Right ventricle myocardium superior (tissue), 1 donor: Measurements from ENCODE around the gene FDX2. TPM values are rescaled to one million over a fixed set of nuclear protein-coding genes. Genes with fewer than 3 reads are reported as not detected.
"Not testable (repeated sequence)": the region's sequence is repeated elsewhere in the genome, so short reads cannot be mapped to it uniquely, and the experiment has no call there.

Experiments
- ATAC-seq: fragments of 200-7000 bp; cut with Tn5 transposase; one replicate; pipeline ENCODE4 v1.9.1; 2020; ENCODE audit warnings: mild to moderate bottlenecking; ENCODE audit not compliant: poor library complexity
- DNase-seq: peaks from one replicate; pipeline ENCODE4 v3.0.0-alpha.2; 2020
- intact Hi-C: fragments of 100-400 bp; cut with DNase I; formaldehyde crosslinking; loops from one replicate; pipeline ENCODE4 v1.11.2; 2022
- long read RNA-seq: library from polyadenylated mRNA; unstranded; transcript quantifications from one replicate; pipeline ENCODE4 v2.0.0, GENCODE V29; 2021
- total RNA-seq: library from RNA; stranded (reverse); fragmentation: NEBNext Ultra II Directional; extraction: Animal tissue kit (Norgen Biotek cat#: 25700); gene quantifications from one replicate; pipeline ENCODE4 v1.2.1, GENCODE V29; 2021
- donor health status: DM: no; HTN: yes; CAD: no; lungs with severe emphysema.

Gene FDX2
- 19.8 TPM for total RNA-seq
- long read RNA-seq, transcript FDX2-202 (5 exons, 1,012 nt): major isoform, 13 of 23 reads
- long read RNA-seq, partial matches to known transcripts: 7 of 23 reads
- long read RNA-seq, other reads (novel, unspliced or antisense): 0 of 23 reads

DNA sequence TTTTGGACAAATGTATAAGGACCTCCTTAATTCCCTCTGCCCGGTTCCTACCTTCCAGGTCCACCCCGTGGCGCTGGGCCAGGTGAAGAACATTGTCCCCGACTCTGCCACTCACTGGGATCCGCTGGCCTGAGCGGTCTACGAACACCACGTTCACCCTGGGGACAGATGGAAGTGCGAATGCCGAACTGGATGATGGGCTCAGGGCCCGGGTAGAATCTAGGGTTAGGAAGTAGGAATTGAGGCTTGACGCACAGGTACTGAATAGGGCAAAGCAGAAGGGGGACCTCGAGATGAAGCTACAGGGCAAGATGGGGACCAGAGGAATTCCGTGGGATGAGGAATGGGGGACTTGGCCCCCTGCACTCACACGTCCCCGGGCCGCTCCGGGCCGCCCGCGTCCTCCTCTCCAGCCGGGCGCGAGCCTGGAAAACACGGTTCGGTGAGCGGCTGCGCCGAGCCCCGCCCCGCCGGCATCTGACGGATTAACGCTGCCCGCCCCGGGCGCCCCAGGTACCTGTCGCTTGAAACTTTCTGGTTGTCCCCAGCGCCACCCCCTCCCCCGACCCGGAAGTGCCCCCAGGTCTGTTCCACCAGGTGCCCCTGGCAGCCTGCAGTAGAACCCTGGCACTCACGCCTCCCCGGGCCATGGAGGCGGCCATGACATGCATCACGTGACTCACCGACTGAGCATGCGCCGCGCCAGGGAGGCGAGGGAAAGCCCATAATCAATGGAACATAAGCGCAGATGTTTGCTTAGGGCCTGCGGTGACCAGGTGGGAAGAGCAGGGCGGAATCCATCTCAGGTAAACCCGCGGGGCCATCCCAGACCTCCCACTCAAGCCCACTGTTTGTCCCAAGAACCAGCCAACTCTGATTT lies at the start of gene FDX2:
Gene FDX2 (minus strand): TSS at position 681 of the 880 bp plus-strand sequence. CDS start 19 bp downstream, at position 662.
- DNase-seq: peak; percentile 95
- ATAC-seq: peak; percentile 95
- intact Hi-C loops: no loop called here

DNA sequence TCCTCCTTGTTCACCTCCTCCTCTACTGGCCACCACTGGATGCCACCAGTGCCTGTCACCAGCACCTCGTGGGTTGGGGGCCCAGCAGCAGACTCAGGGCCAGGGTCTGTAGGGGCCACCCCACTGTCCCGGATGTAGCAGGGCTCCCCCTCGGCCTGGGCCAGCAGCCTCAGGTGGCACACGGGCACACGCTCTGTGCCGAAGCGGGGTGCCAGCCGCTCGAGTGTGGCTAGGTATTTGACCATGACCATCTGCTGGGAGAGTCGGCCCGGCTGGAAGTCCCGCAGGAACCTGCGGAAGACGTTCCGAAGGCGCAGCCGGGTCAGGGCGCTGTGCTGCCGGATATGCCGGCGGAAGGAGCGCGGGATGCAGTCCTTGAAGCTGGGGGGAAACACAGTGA lies 49.7 kb upstream of the FDX2 start:
- DNase-seq (no peak), ATAC-seq (no peak)
- intact Hi-C loops: no loop called here

GRCh38 chr19:10364644-10365043 lies 48.8 kb upstream of the FDX2 start:
- no peak for DNase-seq
- intact Hi-C loops: no loop called here
- peak; percentile 28 for ATAC-seq

- ATAC-seq: no peak
- intact Hi-C loops: no loop called here
Measured at GRCh38 chr19:10363789-10364281, 48.0 kb upstream of the FDX2 start.

GRCh38 chr19:10362259-10362658 lies 46.4 kb upstream of the FDX2 start:
- no peak for DNase-seq
- no peak for ATAC-seq
- intact Hi-C loops: no loop called here

More at GRCh38 chr19:10363789-10364281, 48.0 kb upstream of the FDX2 start:
- DNase-seq: no peak

GRCh38 chr19:10361569-10362011 lies 45.8 kb upstream of the FDX2 start:
- DNase-seq (no peak), ATAC-seq (no peak)
- intact Hi-C loops: no loop called here

DNA sequence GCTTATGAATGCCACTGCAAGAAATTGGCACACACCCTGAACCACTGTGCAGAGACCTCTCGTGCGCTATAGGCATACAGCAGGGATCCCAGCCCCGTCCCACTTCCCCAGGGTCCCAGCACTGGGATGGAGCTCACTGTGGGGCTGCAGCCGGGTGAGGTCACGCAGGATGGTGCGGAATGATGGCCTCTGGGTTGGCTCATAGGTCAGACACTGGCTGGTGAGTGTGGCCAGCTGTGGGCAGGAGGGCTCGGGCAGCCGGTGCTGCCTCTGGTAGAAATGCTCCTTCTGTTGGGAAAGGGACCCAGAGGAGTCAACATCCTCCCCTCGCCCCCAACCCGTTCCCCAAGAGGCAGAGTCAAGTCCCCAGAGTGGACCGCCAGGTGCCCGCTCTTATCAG lies 40.6 kb upstream of the FDX2 start:
- intact Hi-C loops: no loop called here
- no peak for DNase-seq
- no peak for ATAC-seq

GRCh38 chr19:10353793-10354391 lies 38.1 kb upstream of the FDX2 start:
- ATAC-seq (peak; percentile 90), DNase-seq (peak; percentile 90)
- intact Hi-C loops: no loop called here

DNA sequence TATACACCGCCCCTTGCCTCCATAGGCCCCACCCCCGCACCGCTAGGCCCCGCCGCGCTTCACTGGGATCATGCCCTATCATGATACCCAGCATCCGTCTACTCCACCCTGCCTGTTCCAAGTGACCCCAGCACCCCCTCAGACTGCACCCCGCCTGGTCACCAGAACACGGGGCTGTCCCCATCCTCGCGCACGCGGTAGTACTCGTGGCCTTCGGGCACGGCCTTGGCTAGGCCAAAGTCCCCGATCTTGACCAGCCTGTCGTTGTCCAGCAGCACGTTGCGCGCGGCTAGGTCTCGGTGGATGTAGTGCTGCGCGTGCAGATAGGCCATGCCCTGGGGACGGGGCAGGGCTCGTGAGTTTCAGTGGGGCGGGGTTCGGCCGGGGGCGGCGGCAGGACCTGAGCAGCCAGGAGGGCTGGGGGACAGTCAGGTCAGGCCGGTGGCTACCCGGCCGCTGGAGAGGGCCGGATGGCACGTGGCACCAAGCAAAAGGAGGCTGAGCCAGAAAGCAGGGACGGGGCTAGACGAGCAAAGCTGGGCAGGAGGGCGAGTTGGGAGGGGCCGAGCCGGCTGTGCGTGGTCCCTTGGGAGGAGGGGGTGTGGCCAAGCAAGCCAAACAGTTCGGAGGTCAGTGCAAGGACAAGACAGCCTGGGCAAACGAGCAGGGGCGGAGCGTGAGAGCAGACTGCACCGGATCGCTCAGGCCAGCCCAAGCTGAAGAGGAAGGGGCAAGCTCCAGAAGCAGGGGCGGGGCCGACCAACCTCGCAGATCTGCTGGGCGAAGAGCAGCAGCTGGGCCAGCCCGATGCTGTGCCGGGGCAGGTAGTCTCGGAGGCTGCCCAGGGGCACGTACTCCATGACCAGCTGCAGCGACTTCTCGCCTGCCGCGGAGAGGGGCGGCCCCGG lies 37.2 kb upstream of the FDX2 start:
- ATAC-seq (peak; percentile 86), DNase-seq (peak; percentile 89)
- intact Hi-C loops: no loop called here

DNA sequence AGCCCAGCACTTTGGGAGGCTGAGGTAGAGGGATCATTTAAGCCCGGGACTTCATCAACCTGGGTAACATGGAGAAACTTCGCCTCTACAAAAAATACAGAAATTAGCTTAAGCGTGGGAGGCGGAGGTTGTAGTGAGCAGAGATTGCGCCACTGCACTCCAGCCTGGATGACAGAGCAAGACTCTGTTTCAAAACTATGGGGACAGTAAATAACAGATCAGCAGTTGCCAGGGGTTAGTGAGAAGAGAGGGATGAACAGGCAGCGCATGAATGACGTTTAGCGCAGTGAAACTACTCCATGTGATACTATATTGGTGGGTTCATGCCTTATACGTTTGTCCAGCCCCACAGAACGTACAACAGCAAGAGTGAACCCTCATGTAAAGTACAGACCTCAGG lies 30.7 kb upstream of the FDX2 start:
- peak; percentile 60 for ATAC-seq
- intact Hi-C loops: no loop called here
- DNase-seq: peak; percentile 75

DNA sequence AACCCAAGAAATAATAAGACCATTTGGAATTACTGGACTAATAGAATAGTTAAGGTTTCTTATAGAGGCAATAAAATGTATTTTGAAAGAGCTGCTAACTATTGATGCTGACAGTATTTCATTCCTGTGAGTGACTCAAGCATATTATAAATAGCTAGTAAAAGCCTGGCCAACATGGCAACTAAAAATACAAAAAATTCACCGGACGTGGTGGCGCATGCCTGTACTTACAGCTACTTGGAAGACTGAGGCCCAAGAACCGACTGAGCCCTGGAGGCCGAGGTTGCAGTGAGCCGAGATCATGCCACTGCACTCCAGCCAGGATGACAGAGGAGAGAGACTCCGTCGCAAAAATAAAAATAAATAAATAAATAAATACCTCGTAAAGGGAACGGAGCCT lies 29.0 kb upstream of the FDX2 start:
- intact Hi-C loops: no loop called here
- ATAC-seq (no peak), DNase-seq (no peak)

GRCh38 chr19:10343495-10343894 lies 27.7 kb upstream of the FDX2 start:
- intact Hi-C loops: no loop called here
- DNase-seq (no peak), ATAC-seq (no peak)

DNA sequence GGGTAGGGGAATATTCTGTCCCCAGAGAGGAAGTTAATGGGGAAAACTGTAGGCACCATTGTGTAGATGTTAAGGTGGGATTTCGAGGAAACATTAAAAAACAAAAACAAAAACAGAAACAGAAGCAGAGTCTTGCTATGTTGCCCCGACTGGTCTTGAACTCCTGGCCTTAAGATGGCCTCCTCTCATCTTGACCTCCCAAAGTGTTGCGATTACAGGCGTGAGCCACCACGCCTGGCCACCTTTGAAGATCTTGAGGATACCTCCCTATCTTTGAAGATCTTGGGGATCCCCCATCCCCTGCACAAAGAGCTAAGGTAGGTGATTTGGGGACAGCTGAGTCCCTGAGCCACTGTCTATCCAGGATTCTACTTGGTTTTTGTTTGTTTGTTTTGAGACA lies 24.2 kb upstream of the FDX2 start:
- intact Hi-C loops: no loop called here
- ATAC-seq (no peak), DNase-seq (no peak)

DNA sequence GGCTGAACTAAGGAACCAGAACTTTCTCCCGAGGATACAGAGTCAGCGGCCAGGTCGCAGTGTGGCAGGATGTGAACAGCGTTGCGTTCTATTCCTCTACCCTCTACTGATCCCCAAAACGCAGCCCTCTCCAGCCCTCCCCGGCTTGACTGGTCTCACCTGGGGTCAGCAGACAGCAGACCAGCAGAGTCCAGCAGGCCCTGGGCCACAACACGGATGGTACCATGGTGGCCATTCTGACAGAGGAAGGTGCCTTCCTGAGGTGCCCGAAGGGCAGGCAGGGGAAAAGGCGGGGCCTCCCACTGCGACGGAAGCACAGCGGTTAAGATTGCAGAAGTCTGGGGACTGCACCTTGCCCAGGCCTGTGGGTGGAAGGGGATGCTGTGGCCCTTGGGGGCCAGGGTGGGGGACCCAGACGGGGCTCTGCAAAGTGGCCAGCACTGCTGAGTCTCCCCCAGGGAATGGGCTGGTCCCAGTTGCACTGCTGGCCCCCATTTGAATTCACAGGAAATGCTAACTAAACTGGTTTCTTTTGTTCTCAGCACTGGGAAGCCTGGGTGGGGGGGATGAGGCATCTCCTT lies 23.7 kb upstream of the FDX2 start, which contains the start of gene ICAM3:
Gene ICAM3 (minus strand): TSS at position 245 of the 581 bp plus-strand sequence. CDS start 10 bp downstream, at position 235.
- DNase-seq (peak; percentile 64), ATAC-seq (no peak)
- intact Hi-C loops: no loop called here

DNA sequence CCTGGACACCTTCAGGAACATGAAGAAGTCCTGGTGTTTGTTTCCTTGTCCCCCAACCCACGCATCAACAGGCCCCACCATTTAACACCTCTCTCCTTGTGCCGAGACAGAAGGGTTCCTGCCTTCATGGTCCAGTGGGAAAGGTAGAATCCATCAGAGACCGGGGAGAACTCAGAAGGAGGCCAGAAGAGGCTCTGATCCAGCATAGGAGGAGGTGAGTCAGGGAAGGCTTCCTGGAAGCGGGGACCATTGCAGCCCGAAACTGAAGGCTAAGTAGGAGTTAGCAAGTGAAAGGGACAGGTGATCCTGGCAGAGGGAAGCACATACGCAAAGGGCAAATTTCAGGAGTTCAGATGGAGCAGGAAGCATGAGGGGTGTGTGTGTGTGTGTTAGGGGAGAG lies 23.1 kb upstream of the FDX2 start:
- DNase-seq (no peak), ATAC-seq (no peak)
- intact Hi-C loops: no loop called here

GRCh38 chr19:10336725-10337124 lies 20.9 kb upstream of the FDX2 start:
- DNase-seq, ATAC-seq, intact Hi-C loops: not testable (repeated sequence)

DNA sequence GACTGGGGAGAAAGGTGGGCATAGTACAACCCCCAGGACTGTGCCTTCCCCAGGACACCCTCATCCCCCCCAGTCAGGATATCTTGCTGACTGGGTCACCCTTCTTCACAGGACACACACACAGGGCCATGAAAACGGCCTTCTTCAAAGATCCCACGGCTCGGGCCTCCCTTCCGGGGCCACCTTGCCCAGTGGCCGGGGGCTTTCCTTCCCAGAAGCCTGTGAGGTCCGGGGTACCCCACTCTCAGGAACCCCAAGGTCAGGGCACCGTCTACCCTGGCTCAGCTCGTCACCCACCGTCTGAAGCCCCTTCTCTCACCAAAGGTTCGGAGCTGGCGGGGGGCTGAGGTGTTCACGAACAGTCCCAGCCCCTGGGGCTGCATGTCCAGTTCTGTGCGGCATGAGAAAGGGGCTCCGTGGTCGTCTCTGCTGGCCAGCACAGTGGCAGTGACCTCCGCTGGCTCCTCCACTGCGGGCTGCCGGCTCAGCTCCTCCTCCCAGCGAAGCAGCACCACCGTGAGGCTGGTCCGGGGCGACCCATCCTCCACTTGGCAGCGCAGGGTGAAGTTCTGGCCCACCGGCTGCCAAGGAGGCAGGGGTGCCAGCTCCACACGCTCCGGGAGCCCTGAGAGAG lies 19.7 kb upstream of the FDX2 start:
- intact Hi-C loops: no loop called here
- DNase-seq (peak; percentile 57), ATAC-seq (no peak)
